Uterus (tissue), 2 donors: Measurements from ENCODE around the gene JADE2.

ENCODE experiments used
- POLR2A ChIP-seq, 2 donors: fragments of 450-650 bp; IDR thresholded peaks; one replicate each; pipeline ENCODE4 v1.6.1; 2016; ENCODE audit warnings: antibody characterized with exemption in 2 of 2, mild to moderate bottlenecking in 1 of 2, moderate library complexity in 1 of 2
- TF ChIP-seq, protein P1 (sequence below), 4 experiments: fragments of 200-600 bp in 2 of 4; fragments of 450-650 bp in 2 of 4; sonication (generic) in 2 of 4; IDR thresholded peaks; one replicate each; pipeline ENCODE4 v1.5.1; 2016 to 2019; ENCODE audit warnings: antibody characterized with exemption in 4 of 4, mild to moderate bottlenecking in 2 of 4, moderate library complexity in 1 of 4

GRCh38 chr5:134527961-134528424 lies 2.5 kb downstream of the JADE2 start:
- TF ChIP-seq, protein P1, sequence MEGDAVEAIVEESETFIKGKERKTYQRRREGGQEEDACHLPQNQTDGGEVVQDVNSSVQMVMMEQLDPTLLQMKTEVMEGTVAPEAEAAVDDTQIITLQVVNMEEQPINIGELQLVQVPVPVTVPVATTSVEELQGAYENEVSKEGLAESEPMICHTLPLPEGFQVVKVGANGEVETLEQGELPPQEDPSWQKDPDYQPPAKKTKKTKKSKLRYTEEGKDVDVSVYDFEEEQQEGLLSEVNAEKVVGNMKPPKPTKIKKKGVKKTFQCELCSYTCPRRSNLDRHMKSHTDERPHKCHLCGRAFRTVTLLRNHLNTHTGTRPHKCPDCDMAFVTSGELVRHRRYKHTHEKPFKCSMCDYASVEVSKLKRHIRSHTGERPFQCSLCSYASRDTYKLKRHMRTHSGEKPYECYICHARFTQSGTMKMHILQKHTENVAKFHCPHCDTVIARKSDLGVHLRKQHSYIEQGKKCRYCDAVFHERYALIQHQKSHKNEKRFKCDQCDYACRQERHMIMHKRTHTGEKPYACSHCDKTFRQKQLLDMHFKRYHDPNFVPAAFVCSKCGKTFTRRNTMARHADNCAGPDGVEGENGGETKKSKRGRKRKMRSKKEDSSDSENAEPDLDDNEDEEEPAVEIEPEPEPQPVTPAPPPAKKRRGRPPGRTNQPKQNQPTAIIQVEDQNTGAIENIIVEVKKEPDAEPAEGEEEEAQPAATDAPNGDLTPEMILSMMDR (IDR thresholded peaks at IDR 0.05), result no peak
- TF ChIP-seq POLR2A (IDR thresholded peaks at IDR 0.05), result no peak
